ENCODE data around the gene MESP1.

MESP1 gene

DNA sequence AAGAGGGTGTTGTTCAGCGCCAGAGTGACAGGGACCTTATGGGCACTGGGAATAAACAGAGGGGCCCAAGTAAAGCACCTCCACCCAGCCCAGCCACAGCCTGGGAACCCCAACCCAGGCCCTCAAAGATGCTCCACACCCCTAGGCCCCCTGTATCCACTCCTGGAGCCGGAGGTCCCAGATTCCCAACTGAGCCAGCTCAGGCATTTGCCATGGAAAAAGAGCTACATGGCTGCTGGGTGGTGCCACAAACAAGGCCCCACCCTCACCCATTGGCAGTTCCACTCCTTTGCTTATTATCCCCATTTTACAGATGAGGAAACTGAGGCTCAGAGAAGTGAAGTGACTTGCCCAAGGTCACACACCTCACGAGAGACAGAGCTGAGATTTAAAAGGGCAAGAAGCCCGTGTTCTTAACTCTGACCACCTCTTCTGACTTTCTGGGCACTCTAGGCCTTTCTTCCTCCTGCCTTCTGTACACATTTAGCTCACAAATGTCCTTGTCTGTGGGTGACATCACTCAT, 46.7 kb upstream of the MESP1 start:
- peaks cover 3% of the 10 kb centered on the region; the same call in 1 of the 2 replicates for H3K27me3 ChIP-seq (ENCODE audit: control insufficient read depth, low read length)
- no peaks in the 10 kb centered on the region for H3K9me3 ChIP-seq (ENCODE audit: control insufficient read depth, insufficient read depth, low read length)
- no peak overlapping the region for H3K27ac ChIP-seq (ENCODE audit: low read depth, low read length)
- H3K4me1 ChIP-seq (ENCODE audit: control insufficient read depth, low read length): no peaks in the 10 kb centered on the region
- no peaks in the 10 kb centered on the region for H3F3A ChIP-seq (ENCODE audit: control insufficient read depth, insufficient read depth)
- no peak overlapping the region for H3K4me2 ChIP-seq (ENCODE audit: low read length)
- no peaks in the 10 kb centered on the region for H3K79me2 ChIP-seq (ENCODE audit: control insufficient read depth, low read length)
- H4K20me1 ChIP-seq (ENCODE audit: control insufficient read depth, insufficient read depth, low read depth, low read length): no peaks in the 10 kb centered on the region
- TF ChIP-seq, protein P1, sequence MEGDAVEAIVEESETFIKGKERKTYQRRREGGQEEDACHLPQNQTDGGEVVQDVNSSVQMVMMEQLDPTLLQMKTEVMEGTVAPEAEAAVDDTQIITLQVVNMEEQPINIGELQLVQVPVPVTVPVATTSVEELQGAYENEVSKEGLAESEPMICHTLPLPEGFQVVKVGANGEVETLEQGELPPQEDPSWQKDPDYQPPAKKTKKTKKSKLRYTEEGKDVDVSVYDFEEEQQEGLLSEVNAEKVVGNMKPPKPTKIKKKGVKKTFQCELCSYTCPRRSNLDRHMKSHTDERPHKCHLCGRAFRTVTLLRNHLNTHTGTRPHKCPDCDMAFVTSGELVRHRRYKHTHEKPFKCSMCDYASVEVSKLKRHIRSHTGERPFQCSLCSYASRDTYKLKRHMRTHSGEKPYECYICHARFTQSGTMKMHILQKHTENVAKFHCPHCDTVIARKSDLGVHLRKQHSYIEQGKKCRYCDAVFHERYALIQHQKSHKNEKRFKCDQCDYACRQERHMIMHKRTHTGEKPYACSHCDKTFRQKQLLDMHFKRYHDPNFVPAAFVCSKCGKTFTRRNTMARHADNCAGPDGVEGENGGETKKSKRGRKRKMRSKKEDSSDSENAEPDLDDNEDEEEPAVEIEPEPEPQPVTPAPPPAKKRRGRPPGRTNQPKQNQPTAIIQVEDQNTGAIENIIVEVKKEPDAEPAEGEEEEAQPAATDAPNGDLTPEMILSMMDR (IDR thresholded peaks at IDR 0.05; ENCODE audit: low read depth, low read length, poor library complexity, severe bottlenecking): no peak
- no peak for TF ChIP-seq EZH2phosphoT487 (IDR thresholded peaks at IDR 0.05; ENCODE audit: borderline replicate concordance, low read length)
- no peak overlapping the region for H3K4me3 ChIP-seq (ENCODE audit: low read length)
- no peaks in the 10 kb centered on the region for H3K9me2 ChIP-seq (replicated peaks; ENCODE audit: control insufficient read depth, low read length)
- H3K36me3 ChIP-seq (ENCODE audit: control insufficient read depth, low read length): no peaks in the 10 kb centered on the region

DNA sequence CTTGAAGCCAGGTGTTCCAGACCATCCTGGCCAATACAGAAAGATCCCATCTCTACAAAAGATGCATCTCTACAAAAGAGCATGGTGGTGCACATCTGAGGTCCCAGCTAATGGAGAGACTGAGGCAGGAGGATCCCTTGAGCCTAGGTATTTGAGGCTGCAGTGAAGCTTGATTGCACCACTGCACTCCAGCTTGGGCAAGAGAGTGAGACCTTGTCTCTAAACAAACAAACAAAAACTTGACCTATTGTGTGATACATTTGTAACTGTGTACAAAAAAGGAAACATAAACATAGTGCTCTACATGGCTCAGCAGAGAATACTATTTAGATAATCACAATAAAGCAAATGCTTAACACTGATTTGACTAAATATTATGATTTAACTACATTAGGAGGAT, 44.9 kb upstream of the MESP1 start:
- Histone ChIP-seq H3K27me3 (ENCODE audit: control insufficient read depth, low read length) (peaks cover 3% of the 10 kb centered on the region; the same call in 1 of the 2 replicates), H3K79me2 (ENCODE audit: control insufficient read depth, low read length) (no peaks in the 10 kb centered on the region), H3K9me3 (ENCODE audit: control insufficient read depth, insufficient read depth, low read length) (no peaks in the 10 kb centered on the region), H3K4me3 (ENCODE audit: low read length) (no peak overlapping the region), H3F3A (ENCODE audit: control insufficient read depth, insufficient read depth) (no peaks in the 10 kb centered on the region), H3K27ac (ENCODE audit: low read depth, low read length) (no peak overlapping the region), H3K36me3 (ENCODE audit: control insufficient read depth, low read length) (no peaks in the 10 kb centered on the region), H3K4me1 (ENCODE audit: control insufficient read depth, low read length) (no peaks in the 10 kb centered on the region), H4K20me1 (ENCODE audit: control insufficient read depth, insufficient read depth, low read depth, low read length) (no peaks in the 10 kb centered on the region), H3K9me2 (replicated peaks; ENCODE audit: control insufficient read depth, low read length) (no peaks in the 10 kb centered on the region), H3K4me2 (ENCODE audit: low read length) (no peak overlapping the region)
- TF ChIP-seq EZH2phosphoT487 (IDR thresholded peaks at IDR 0.05; ENCODE audit: borderline replicate concordance, low read length): no peak
- TF ChIP-seq, protein P1 (IDR thresholded peaks at IDR 0.05; ENCODE audit: low read depth, low read length, poor library complexity, severe bottlenecking): no peak

DNA sequence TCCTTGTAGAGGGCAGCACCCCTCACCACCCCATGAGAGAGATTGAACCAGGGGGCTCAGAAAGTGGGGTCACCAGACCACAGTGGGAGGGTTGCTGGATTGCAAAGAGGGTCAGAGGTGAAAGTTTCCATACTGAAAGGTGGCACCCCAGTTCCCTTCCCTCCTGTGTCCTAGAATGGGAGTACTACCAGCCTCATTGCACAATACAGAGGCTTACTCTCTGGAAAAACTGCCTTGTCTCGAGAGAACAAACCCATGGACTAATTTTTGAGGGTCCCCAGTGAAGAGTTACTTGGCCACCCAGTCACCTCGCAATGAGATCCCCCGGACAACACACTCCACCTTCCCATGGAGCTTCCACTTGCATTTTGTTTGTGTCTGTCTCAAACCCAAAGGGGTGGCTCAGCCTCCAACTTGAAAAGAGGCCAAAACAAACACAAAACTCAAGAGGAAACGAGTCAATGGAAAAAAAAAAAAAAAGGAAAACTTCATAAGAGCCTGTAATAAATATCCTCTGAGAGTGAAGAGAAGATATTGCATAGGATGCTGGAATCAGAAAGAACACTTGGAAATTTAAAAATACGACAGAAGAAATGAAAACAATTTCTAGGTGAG, 43.7 kb upstream of the MESP1 start:
- Histone ChIP-seq H3K9me2 (replicated peaks; ENCODE audit: control insufficient read depth, low read length) (no peaks in the 10 kb centered on the region), H4K20me1 (ENCODE audit: control insufficient read depth, insufficient read depth, low read depth, low read length) (no peaks in the 10 kb centered on the region), H3K9me3 (ENCODE audit: control insufficient read depth, insufficient read depth, low read length) (no peaks in the 10 kb centered on the region), H3K27ac (ENCODE audit: low read depth, low read length) (no peak overlapping the region), H3K4me3 (ENCODE audit: low read length) (no peak overlapping the region), H3K4me2 (ENCODE audit: low read length) (no peak overlapping the region), H3K4me1 (ENCODE audit: control insufficient read depth, low read length) (no peaks in the 10 kb centered on the region), H3F3A (ENCODE audit: control insufficient read depth, insufficient read depth) (no peaks in the 10 kb centered on the region), H3K79me2 (ENCODE audit: control insufficient read depth, low read length) (no peaks in the 10 kb centered on the region), H3K36me3 (ENCODE audit: control insufficient read depth, low read length) (no peaks in the 10 kb centered on the region), H3K27me3 (ENCODE audit: control insufficient read depth, low read length) (peaks cover 3% of the 10 kb centered on the region; the same call in 1 of the 2 replicates)
- TF ChIP-seq EZH2phosphoT487 (IDR thresholded peaks at IDR 0.05; ENCODE audit: borderline replicate concordance, low read length): no peak
- TF ChIP-seq, protein P1 (IDR thresholded peaks at IDR 0.05; ENCODE audit: low read depth, low read length, poor library complexity, severe bottlenecking): no peak
